Panc1 (cell line): ENCODE measurements around the gene TNFRSF25. TPM values are rescaled to one million over a fixed set of nuclear protein-coding genes. Genes with fewer than 3 reads are reported as not detected.

Experiments used
- ATAC-seq: fragments of 200-7000 bp; cut with Tn5 transposase; 2 replicates; pipeline ENCODE4 v1.9.1; 2020; ENCODE audit warnings: mild to moderate bottlenecking, moderate library complexity
- BruUV-seq: library from RNA; stranded (reverse); fragments of 400-500 nt; replicated peaks from 2 replicates; lab custom pipeline; 2021; lab: Mats Ljungman, UMichigan
- CTCF ChIA-PET: fragments of 300-600 bp; sonication (Branson Sonifier 250); formaldehyde crosslinking; loops from one replicate; lab custom pipeline; 2022; ENCODE audit warnings: antibody characterized with exemption; lab: Charles Lee
- POLR2A ChIA-PET: fragments of 300-600 bp; sonication (Branson Sonifier 250); formaldehyde crosslinking; loops from one replicate; lab custom pipeline; 2022; ENCODE audit warnings: antibody characterized with exemption; lab: Charles Lee
- DNase-seq: peaks from one replicate; pipeline ENCODE4 v3.0.0-alpha.2; 2010; ENCODE audit warnings: low read depth, low spot score
- H3K27ac ChIP-seq: 2 replicates; pipeline ENCODE4 v1.5.1; 2011; ENCODE audit warnings: mild to moderate bottlenecking, low read length, inconsistent platforms
- H3K27me3 ChIP-seq: fragments of 200-500 bp; sonication (Bioruptor generic); 2 replicates; pipeline ENCODE4 v1.6.0; 2014; ENCODE audit warnings: low read length, inconsistent platforms; ENCODE audit not compliant: control insufficient read depth, insufficient read depth
- H3K36me3 ChIP-seq: fragments of 200-500 bp; sonication (Bioruptor generic); 2 replicates; pipeline ENCODE4 v1.5.1; 2014; ENCODE audit warnings: inconsistent platforms, mild to moderate bottlenecking, low read length, moderate library complexity; ENCODE audit not compliant: control insufficient read depth, insufficient read depth
- H3K4me1 ChIP-seq: 2 replicates; pipeline ENCODE4 v1.5.1; 2011; ENCODE audit warnings: inconsistent platforms, mild to moderate bottlenecking, low read length, moderate library complexity; ENCODE audit not compliant: control insufficient read depth, insufficient read depth
- H3K4me3 ChIP-seq, 2 experiments: 2 replicates each; pipeline ENCODE4 v1.5.1; 2011 to 2012; ENCODE audit warnings: low read depth in 2 of 2, low read length in 2 of 2, mild to moderate bottlenecking in 2 of 2, inconsistent platforms in 1 of 2, moderate library complexity in 1 of 2
- H3K9me3 ChIP-seq: fragments of 200-500 bp; sonication (Bioruptor generic); 2 replicates; pipeline ENCODE4 v1.5.1; 2014; ENCODE audit warnings: low read depth, mild to moderate bottlenecking, inconsistent platforms, low read length, moderate library complexity; ENCODE audit not compliant: control insufficient read depth, insufficient read depth
- CTCF ChIP-seq: fragments of 450-650 bp; IDR thresholded peaks from 2 replicates; pipeline ENCODE4 v1.5.1; 2017; ENCODE audit warnings: mild to moderate bottlenecking
- POLR2AphosphoS5 ChIP-seq: IDR thresholded peaks from 2 replicates; pipeline ENCODE4 v1.6.1; 2012; ENCODE audit warnings: mild to moderate bottlenecking, low read depth, low read length, moderate library complexity
- REST ChIP-seq, 2 experiments: IDR thresholded peaks; 2 replicates each; pipeline ENCODE4 v1.6.1; 2011 to 2012; ENCODE audit warnings: low read depth in 2 of 2, control low read depth in 1 of 2, low read length in 1 of 2, mild to moderate bottlenecking in 1 of 2, moderate library complexity in 1 of 2; ENCODE audit not compliant: insufficient read depth in 1 of 2
- SIN3A ChIP-seq: IDR thresholded peaks from 2 replicates; pipeline ENCODE4 v1.6.1; 2012; ENCODE audit warnings: low read depth, mild to moderate bottlenecking, low read length, moderate library complexity, borderline replicate concordance; ENCODE audit not compliant: insufficient read depth
- TCF7L2 ChIP-seq: IDR thresholded peaks from 2 replicates; pipeline ENCODE4 v1.6.1; 2011; ENCODE audit warnings: mild to moderate bottlenecking, low read depth, low read length, inconsistent platforms
- in situ Hi-C: cut with HindIII; loops from 2 replicates; pipeline ENCODE4 v1.10.0; 2016; ENCODE audit warnings: low sequenced_read_pairs, low pct_unique_long_range_greater_than_20kb
- intact Hi-C: fragments of 100-400 bp; cut with micrococcal nuclease; formaldehyde crosslinking; loops from one replicate; pipeline ENCODE4 v1.10.0; 2022; ENCODE audit not compliant: unreplicated experiment
- total RNA-seq: library from RNA; stranded (reverse); gene quantifications from one replicate; pipeline ENCODE4 v1.2.1, GENCODE V29; 2021; ENCODE audit not compliant: unreplicated experiment

Gene TNFRSF25
- total RNA-seq, 1 experiment from 2014 or later, result 7.0 TPM

GRCh38 chr1:6475381-6476133, 9.6 kb upstream of the TNFRSF25 start:
- BruUV-seq, result no TSS peak
- no peaks in the 10 kb centered on the region for H3K4me1 ChIP-seq
- H3K4me3 ChIP-seq, result no peak overlapping the region
- TF ChIP-seq REST (IDR thresholded peaks at IDR 0.05; ENCODE audit: insufficient read depth in 1 of 2, low read depth in 2 of 2, low read length in 1 of 2) (no peak), CTCF (peak; percentile 99)
- no peaks in the 10 kb centered on the region for H3K27me3 ChIP-seq
- no peaks in the 10 kb centered on the region for H3K9me3 ChIP-seq
- CTCF ChIA-PET, result interaction anchor here (0.7 to 1.0 kb wide), 2 partner anchors 12 to 49 kb away, joined by 3 to 4 read pairs; no protein-coding TSS in a partner anchor
- H3K36me3 ChIP-seq, result no peaks in the 10 kb centered on the region
- no peak overlapping the region for H3K27ac ChIP-seq
- in situ Hi-C loops (no loop called here), intact Hi-C loops (loop anchor here (5.0 kb wide), 1 partner anchor 228 kb away; no protein-coding TSS in a partner anchor)
- DNase-seq, result no peak
- POLR2A ChIA-PET, result no interaction called here
- peak; percentile 88 for ATAC-seq

GRCh38 chr1:6474815-6475282, 8.9 kb upstream of the TNFRSF25 start:
- H3K27me3 ChIP-seq, result no peaks in the 10 kb centered on the region
- no TSS peak for BruUV-seq
- intact Hi-C loops, result loop anchor here (5.0 kb wide), 1 partner anchor 228 kb away; no protein-coding TSS in a partner anchor
- POLR2A ChIA-PET, result no interaction called here
- TF ChIP-seq TCF7L2, result no peak
- no peak for TF ChIP-seq REST (IDR thresholded peaks at IDR 0.05; ENCODE audit: insufficient read depth in 1 of 2, low read depth in 2 of 2, low read length in 1 of 2)
- TF ChIP-seq SIN3A, result no peak
- TF ChIP-seq CTCF, result no peak
- TF ChIP-seq POLR2AphosphoS5, result no peak
- ATAC-seq (no peak), DNase-seq (no peak)
- no peaks in the 10 kb centered on the region for H3K36me3 ChIP-seq
- in situ Hi-C loops, result no loop called here
- H3K9me3 ChIP-seq, result no peaks in the 10 kb centered on the region
- H3K27ac ChIP-seq, result no peak overlapping the region
- CTCF ChIA-PET, result interaction anchor here (0.6 to 0.7 kb wide), 4 partner anchors 13 to 49 kb away, joined by 3 to 10 read pairs (median 4); no protein-coding TSS in a partner anchor
- H3K4me1 ChIP-seq, result no peaks in the 10 kb centered on the region
- no peak overlapping the region for H3K4me3 ChIP-seq
